Stimulated activated naive CD4-positive, alpha-beta T cell (primary cell): ENCODE results near the gene CYB561A3.
A peak's percentile ranks its signal among the peaks of the same experiment; 100 is the strongest.

Experiments
- DNase-seq, 6 experiments: peaks; one replicate each; lab custom pipeline; 2025; lab: John Stamatoyannopoulos, UW

Gene CYB561A3

DNA sequence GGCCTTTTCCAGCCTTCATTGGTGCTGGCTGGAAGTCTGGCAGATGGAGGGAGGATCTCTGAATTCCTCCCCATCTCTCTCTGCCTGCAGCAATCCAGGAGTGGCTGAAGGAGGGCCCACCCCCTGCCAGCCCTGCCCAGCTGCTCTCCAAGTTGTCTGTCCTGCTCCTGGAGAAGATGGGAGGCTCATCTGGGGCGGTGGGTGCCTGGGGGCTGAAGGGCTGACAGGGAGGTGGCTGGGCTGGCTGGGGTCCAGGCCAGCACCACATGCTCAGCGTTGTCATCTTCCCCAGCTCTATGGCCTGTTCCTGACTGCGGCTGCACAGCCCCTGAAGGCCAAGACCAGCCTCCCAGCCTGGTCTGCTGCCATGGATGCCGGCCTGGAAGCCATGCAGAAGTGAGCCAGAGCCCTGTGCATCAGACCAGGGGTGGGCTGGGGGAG, 16.5 kb downstream of the CYB561A3 start:
- no peak for DNase-seq

DNA sequence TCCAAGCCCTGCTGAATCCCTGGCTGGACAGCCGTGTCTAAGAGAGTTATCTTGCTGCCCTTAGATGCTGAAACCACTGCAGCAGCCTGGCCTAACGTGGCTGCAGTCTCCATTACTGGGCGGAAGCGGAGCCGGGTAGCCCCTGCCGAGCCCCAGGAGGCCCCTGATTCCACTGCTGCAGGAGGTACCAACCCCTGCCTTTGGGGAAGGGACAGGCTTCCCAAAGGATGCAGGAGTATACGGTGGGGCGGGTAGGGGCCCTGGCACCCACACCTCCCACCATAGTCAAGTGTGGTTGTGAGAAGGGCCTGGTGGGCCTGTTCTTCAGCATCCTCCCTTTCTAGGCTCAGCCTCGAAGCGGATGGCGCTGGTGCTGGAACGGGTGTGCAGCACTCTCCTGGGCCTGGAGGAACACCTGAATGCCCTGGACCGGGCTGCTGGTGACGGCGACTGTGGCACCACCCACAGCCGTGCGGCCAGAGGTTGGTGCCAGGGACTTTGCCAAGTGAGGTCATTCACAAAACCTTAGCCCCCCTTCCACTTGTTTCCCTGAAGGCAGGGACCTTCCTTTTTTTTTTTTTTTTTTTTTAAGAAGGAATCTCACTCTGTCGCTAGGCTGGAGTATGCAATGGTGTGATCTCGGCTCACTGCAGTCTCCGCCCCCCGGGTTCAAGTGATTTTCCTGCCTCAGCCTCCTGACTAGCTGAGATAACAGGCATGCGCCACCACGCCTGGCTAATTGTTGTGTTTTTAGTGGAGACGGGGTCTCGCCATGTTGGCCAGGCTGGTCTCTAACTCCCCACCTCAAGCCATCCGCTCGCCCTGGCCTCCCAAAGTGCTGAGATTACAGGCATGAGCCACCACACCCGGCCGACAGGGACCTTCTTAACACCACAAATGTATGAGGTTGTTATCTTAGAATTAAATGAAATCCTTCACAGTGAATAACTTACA, 17.6 kb downstream of the CYB561A3 start:
- no peak for DNase-seq

DNA sequence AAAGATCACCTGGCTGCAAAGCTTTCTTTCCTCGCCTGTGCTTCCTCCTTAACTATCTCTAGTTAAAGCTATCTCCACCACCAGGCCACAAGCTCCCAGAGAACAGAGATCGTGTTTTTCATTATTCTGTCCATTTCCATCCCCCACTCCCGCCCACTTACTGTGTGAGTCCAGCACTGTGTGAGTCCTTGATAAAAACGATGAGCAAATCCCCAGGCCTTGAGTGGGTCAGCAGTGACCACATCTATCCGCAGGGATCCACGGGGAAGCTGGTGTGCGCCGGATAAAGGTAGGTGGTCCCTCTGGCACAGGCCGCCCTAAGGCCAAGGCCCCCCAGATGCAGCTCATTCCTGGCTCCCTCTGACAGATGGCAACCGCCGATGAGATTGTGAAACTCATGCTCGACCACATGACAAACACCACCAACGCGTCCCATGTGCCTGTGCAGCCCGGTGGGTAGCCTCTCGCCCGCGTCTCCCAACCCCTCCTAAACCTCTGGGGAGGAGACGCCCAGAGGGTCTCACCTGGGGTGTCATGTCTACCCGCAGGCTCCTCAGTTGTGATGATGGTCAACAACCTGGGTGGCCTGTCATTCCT, 19.4 kb downstream of the CYB561A3 start:
- no peak for DNase-seq

DNA sequence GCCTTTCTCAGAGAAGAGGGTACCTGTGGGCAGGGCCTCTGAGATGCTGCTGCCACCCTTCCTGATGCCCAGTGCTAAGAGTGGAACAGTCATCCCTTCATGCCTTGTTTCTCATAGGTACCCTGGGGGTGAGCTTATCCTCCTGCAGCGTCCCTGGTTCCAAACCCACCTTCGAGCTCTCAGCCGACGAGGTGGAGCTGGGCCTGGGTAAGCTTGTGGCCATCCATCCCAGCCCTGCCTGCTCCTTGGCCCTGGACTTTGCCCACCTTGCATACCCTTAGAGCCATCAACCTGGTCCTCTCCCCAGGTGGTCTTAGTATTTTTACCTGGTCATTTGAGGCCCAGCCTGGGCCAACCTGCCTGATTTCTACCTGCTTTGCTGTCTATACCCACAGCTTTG, 20.0 kb downstream of the CYB561A3 start:
- no peak for DNase-seq

DNA sequence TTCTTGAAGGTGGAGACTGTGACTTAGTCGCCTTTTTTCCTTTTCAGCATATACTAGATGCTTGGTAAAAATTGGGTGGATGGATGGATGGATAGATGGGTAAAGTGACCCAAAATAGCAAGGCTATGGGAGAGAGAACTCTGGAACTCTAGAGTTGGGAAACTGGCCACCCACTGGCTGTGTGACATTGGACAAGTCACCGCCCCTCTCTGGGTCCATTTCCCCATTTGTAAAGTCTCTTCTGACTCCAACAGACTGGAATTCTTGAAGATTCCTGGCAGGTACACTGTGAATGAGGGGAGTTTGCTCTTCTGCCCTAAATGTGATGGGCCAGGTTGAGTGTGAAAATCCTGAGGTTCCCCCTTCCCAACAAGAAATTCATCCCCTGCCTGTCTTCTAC, 20.7 kb downstream of the CYB561A3 start:
- no peak for DNase-seq

DNA sequence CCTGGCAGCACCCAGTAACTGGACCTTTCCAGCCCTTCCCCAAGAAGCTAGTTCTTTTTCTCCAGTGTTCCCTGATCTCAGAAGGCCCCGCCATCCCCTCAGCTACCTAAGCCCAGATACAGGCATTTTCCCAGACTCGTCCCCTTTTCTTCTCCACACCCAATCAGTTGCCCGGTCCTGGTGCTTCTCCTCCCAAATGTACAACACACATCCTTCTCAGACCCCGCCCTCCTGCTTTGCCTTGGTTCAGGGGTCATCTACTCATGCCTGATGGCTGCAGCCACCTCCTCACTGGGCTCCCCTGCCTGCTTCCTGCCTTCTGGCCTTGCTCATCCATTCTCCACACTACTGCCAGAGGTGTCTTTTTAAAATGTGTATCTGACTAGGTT, 22.2 kb downstream of the CYB561A3 start:
- DNase-seq, result no peak

DNA sequence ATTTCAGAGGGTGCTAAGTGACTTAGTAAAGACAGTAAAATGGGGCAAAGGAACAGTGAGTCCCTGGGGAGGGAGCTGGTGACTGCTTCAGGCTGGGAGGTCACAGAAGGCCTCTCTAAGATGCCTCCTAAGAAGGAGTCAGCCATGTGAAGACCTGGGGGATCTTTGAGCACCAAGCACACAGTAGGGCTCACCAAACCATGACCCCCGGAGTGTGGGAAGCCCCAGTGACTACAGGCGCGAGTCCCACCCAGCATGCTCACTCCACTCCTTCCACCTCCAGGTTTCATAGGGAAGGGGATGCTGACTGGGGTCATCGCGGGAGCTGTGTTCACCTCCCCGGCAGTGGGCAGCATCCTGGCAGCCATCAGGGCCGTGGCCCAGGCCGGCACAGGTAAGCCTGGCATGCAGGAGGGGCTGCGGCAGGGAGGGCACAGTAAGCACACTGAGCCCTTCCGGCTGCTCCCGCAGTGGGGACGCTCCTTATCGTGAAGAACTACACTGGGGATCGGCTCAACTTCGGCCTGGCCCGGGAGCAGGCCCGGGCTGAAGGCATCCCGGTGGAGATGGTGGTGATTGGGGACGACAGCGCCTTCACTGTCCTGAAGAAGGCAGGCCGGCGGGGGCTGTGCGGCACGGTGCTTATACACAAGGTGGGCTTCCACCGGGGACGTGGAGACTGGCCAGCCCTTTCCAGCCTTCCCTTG, 22.7 kb downstream of the CYB561A3 start:
- DNase-seq, result no peak

DNA sequence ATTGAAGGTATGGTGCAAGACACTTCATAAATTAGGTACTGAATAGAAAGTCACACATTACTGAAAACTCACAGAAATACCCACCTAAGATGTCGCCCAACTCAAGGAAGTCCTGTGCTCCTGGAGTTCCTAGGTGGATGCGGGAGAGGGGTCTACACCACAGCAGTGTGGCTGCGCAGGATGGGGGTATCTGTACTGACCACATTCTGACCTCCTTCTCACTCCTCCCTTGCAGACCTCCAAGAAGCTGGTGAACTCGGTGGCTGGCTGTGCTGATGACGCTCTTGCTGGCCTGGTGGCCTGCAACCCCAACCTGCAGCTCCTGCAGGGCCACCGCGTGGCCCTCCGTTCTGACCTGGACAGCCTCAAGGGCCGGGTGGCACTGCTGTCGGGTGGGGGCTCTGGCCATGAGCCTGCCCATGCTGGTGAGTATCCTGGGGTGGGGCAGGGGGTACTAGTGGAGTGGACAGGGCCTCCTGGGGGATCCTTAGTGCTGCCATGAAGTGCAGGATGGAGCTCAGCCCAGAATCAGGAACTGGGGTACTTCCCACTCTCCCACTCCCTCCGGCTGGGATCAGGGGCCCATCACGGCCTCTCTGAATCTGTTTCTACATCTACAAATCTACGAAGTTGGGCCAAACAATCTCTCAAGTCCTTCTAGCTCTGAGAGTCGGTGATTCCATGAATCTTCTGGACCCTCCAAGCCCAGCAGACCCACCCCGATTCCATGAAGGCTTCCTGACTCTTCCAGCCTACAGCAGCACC, 23.8 kb downstream of the CYB561A3 start:
- no peak for DNase-seq

DNA sequence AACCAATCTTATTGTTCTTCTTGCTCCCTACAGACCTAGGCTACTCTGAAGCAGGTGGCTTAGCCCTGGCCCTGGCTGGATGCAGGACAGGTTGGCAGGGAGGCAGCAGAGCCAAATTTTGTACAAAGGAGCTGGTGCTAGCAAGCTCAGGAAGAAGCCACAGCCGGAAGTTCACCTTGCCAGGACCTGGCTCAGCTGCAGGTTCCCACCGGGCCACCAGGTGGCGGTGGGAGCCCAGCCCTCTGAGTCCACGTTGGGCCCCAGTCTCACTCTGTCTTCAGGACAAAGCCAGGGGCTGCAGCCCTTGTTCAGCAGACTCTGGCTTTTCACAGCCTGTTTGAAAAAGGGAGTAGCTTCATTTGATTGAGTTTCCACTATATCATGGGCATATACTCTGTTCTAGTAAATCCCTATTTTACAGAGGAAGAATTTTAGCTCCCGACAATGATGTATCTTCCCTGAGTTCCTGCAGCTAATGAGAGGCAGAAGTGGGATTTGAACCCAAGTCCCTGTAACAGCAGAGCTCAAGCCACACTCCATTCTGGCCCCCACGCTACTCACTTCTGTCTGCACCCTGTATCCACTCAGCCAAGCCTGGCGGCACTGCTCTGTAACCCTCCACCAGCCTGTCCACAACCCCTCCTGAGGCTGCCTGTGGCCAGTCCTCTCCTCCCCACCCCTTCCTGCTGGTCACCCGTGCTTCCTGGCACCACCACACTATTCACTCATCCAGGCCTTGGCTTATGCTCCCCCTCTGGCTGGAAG, 25.3 kb downstream of the CYB561A3 start:
- DNase-seq, result peak; percentile 70 to 87 (median 76)

DNA sequence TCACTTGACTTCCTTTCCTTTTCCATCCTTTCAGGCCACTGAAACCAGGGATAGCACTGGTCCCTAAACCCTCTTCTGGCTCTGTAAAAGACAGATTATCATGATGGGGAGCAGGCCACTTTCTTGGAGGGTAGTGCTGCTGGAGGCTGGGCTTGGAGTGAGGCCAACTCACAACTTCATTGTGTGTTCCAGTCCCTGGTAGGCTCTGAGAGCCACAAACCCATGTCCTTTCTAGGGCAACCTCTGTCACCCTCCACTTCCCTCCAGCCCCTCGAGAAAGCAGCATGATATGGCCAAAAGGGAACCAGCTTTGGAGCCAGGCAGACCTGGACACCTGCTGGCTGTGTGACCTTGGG, 26.3 kb downstream of the CYB561A3 start:
- DNase-seq, result no peak

DNA sequence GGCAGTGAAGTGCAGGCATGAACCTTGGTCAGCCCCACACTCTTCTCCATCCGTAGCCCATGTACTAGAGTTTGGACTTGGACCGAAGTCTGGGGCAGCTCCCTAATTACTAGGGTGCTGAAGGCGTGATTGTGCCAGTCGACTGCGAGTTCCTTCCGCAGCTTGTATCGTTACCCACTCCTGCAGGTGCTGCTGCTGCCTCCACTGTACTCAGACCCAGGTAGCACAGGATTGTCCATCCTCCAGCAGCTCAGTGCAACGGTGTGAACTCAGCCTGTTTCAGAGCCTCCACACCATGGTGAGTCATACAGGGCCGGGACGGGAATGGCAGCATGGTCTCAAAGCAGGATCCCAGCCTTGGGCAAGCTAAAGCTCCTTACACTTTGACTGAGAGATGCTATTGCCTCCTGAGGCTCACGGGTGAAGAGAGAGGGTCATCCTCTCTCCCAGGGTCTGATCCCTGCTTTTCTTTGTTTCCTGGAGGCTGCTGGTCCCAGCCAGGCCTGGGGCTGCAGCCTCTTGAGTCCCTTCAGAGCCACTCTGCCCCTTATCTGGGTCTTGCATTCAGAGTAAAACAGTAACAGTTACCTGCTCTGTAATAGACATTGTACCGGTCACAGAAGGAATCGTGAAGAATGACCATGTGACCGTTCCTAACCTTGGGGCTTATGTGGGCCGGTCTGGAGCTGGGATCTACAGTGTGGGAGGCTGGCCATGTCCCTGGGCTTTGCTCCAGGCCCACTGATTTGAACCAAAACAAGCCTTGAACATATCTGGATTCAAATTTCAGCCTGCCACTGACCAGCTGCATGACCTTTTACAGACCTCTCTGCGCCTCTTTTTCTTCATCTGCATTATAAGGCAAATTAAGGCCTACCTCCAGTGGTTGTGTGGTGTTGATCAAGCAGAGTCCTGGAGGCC, 27.0 kb downstream of the CYB561A3 start:
- DNase-seq, result no peak

DNA sequence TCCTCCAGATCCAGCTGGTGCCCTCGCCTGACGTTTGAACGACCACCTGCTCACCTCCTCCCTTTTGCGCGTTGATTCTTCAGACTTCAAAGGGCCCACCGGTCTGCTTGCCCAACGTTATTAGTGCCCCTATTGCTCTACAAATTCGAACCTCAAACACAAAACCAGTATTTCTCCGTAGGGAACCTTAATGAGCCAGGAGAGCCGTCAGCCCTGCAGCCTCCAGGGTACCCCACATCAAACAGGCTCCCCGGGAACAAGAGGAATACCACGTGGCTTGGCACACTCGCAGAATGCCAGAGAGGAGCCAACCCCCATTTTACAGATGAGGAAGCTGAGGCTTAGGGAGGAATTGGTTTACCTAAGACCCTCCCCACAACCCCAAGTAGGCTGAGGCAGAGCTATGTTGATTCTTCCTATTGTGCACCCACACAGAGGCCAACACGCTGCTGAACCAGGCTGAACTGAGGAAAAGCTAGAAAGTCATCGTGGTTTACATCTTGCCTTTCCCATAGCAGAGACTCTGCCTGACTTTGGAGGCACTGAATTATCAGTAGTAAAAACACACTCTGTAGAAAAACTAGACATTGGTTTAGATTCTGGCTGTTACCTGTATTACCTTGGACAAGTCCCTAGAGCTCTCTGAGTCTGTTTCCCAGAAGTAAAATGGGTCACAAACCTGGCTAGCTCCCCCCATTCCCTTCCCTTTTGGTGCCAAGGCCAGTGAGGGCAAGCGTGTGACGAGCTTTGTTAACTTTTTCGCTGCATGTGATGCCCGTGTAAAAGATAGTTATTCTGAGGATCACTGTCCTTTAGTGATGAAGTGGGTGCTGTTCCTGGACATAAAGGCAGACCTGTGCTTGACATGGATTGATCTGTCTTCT, 27.9 kb downstream of the CYB561A3 start:
- peak in 1 of 6 experiments; percentile 42 for DNase-seq

DNA sequence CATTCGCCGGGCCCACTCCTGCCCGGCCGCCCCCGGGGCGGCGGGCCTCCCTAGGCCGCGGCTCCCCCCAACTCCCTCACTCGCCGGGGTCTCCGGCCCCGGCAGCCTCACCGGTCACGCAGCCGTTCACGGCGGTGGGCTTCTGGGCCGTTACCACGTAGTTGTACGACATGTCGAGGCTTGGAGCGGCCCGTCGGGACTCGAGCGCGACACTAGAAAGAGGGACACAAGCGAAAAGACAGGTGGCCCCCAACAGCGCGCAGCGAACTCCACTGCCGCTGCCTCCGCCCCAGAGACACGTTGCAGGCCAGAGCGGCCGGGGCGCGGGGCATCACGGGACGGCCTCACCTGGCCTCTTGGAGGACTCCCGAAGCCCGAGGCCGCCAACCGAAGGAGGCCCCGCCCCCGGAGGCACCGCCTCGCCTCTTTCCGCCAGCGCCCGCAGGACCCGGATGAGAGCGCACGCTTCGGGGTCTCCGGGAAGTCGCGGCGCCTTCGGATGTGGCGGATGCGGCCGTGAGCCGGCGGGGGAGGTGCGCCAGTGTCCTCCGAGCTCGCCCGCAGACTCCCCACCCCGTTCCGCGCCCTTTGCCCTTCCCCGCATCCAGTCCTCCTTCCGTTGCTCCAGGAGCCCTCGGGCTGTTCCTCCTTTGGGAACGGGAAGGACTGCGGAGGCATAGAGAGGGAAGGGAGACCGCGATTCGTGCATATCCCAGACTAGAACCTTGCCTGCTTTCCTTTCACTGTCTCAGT, 28.7 kb downstream of the CYB561A3 start, which contains the start of the genes DDB1 and TKFC:
DDB1 (minus strand) TSS at position 309 of the 753 bp plus-strand sequence; CDS start at position 172, 137 bp downstream.
TKFC (plus strand) TSS at position 432 of the 753 bp plus-strand sequence. CDS start 1,501 bp downstream, outside the sequence.
- peak; percentile 92 to 96 (median 94) for DNase-seq

DNA sequence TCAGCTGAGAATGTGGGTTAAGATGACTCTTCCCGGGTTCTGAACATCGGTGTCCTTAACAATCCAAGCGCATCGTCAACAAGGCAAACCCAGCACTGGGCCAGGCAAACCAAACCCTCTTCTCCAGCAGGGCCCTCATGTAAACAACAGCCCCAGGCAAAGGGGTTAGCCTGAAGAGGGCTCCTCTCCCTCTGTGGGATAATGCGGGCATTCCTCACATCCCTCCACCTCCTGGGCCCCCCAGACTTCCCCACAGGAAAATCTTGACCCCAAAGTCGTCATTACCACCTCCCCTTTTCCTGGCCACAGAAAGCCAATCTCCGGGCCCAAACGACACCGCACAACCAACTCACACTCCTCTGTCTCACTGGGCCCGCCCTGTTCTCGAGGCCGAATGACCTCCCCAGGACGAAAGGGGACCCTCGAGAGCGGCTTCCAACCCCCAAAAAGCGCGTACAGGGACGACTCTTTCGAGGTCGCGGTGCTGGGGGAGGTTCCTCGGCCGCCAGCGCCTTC, 29.3 kb downstream of the CYB561A3 start:
- peak in 1 of 6 experiments; percentile 22 for DNase-seq

DNA sequence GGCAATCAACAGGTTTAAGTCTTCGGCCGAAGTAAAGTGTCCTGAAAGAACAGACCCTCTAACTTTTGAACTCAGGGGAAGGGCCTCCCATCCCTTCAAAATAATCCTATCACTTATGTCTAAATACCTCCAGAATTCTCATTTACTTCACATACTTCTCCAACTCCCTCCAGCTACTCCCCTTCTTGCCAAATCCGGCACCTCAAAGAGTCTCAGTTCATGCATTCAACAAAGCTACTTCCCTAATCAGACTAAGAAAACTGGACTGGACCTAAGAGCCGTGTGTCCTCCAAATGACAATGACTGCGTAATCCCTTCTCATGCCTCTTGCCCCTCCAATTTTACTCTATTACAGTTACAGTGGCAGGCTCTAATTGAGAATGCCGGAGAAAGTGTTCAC, 30.0 kb downstream of the CYB561A3 start:
- no peak for DNase-seq

DNA sequence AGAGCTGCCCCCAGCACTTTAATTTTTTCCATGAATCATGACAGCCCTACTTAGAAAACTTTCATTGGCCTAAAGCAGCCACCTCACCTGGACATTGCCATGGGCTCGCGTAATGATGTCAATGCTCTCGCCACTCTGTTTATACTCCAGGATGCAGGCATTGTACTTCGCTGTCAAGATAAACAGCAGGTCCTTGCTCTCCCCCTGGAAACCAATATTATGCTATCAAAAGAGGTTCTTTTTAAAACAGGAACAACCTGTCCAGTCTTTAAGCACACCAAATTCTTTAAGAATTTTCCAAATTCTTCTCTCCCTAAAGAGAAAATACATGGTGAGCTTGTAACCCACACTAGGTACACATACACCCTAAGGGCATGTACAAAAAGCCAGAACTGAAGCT, 31.8 kb downstream of the CYB561A3 start:
- no peak for DNase-seq

DNA sequence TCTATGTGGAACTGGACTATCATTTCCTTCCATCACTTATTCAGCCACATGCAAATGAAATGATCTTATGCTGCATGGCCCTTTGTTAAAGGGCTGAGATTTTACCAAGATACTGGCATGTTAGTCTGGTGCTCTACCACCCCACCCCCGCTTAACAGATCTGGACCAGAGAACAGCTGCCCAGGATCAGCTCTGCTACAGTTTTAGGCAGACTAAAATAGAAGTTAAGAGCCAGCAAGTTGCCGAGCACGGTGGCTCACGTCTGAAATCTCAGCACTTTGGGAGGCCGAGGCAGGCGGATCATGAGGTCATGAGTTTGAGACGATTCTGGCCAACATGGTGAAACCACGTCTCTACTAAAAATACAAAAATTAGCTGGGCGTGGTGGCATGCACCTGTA, 33.3 kb downstream of the CYB561A3 start:
- DNase-seq, result no peak

DNA sequence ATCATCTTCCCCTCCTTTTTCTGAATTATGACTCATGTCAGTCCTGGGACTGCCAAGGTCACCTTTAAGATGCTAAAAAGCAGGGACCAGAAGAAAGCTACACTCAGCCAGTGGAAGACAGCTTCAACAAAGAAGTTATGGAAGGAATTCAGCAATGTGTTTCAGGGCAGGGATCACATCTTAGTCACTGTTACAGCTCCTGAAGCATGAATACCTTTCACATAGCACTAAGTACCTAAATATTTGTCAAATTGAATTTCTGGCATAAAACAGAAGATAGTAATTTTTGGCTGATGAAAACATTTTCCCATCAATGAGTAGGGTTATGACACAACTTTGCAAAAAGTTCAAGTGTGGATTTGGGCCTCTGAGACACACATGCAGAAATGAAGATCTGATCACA, 34.0 kb downstream of the CYB561A3 start:
- DNase-seq, result no peak
